ENCODE data around the gene PARP16.

- TF ChIP-seq POLR2A (IDR thresholded peaks at IDR 0.05) (no peak), CTCF (IDR thresholded peaks at IDR 0.05 in 8 of 11, conservative IDR thresholded peaks at IDR 0.05 in 3 of 11) (no peak)
Measured at GRCh38 chr15:65223996-65224395, 62.7 kb downstream of the PARP16 start.
